Endometrium (tissue), 2 donors: ENCODE data around the gene LINC00237.

Source experiments
- FAIRE-seq: peaks from 2 replicates; lab custom pipeline; 2012; peaks lifted over from hg19 to GRCh38; lab: Jason Lieb, UNC
- donor health status: control.
- donor health status: control.

Gene LINC00237

DNA sequence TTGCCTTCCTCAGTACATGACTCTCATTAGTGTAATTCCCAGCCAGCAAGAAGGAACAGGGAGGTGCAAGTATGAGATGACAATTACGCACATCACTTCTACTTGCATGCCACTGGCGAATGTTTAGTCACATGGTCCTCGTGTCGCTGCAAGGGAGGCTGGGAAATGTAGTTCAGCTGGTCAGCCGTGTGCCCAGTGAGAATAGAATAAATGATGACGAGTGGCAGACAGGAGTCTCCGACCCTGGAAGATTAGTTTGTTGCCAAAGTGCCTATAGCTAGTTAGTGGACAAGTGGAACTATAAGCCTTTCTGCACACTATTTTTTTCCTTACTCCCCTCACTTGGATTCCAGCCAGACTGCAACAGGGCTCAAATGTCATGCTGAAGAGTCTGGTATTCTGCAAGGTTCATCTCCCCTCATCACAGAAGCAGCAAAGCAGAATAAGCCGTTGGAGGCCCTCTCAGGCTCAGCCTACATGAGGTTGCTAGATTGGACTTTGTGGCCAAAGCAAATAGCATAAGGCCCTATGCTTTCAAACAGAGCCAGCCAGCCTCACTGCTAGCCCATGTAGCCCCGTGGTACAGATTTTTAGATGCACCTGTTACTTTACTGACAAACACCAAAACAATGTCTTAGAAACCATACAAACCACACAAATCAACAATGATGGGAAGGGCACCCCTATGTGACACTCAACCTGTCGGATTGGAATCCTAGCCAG is 9.7 kb downstream of the LINC00237 start:
- no peak for FAIRE-seq

DNA sequence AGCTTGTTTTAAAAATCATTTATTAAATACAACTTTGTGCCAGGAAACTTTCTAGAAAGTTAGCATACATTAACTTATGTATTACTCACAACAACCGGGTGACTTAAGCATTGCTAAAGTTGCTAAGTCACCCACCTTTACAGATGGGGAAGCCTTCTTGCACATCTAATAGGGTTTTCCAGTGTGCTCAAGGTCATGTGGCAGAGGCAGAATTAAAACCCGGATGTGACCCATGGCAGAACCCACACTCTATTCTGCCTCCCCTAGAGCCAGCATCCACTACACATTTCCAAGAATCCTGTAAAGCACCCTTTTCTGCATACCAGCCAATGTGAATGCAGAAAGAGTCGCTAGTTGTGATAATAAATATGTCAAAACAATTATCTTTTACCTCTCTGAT is 13.4 kb downstream of the LINC00237 start:
- FAIRE-seq = no peak

DNA sequence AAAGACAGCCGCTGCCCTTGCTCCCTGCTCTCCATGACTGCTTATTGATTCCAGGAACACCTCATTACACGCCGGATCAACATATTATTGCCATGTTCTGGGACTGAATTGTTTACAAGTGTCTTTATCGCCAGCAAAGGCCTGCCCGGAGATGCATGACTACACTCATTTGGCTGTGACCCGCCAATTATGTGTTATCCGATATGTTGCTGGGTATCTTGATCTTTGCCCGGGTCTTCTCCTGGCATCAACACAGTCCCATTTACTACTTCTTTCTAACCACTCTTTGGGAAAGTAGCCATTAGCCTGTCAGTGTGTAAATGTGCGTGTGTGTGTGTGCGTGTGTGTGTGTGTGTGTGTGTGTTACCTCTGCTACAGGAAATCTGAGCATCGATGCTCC is 15.4 kb downstream of the LINC00237 start:
- FAIRE-seq = no peak

DNA sequence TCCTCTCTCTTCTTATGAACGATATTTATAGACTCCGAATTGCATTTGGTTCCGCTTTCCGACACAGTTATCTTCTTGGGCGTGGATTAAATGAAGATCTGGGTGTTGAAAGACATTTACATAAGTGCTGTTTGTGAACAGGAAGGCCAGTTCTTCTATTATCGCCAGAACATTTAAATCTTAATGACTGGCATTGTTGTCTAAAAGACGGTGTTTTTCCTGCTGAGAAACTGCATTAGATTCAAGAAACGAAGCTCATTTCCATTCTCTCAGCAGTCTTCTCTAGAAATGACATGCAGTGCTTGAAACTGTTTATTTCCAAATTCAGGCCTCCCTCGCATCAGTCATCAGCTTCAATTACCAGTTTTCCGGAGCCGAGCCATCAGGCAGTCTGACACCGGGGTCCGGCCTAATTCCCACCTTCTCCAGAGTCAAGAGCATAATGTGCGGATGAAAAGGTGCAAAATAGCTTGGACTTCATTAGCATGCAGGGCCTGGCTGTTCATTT is 16.0 kb downstream of the LINC00237 start:
- no peak for FAIRE-seq

DNA sequence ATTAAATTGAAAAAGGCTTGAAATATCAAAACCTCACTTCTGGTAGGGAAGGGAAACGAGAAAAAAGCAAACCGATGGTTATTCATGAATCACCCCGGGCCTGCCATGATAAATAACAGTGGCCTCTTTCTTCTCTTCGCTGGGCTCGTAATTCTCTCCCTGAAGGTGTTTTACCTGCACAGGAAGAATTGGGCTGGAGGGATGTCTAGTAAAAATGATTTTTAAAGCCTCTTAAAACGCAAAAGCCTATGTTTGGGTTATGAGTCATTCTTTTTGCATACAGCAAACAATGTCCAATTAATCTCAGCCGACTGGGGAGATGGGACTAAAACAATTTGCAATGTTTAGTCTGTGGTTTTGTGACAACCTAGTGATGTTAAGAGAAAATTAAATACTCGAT is 16.8 kb downstream of the LINC00237 start:
- FAIRE-seq = no peak

DNA sequence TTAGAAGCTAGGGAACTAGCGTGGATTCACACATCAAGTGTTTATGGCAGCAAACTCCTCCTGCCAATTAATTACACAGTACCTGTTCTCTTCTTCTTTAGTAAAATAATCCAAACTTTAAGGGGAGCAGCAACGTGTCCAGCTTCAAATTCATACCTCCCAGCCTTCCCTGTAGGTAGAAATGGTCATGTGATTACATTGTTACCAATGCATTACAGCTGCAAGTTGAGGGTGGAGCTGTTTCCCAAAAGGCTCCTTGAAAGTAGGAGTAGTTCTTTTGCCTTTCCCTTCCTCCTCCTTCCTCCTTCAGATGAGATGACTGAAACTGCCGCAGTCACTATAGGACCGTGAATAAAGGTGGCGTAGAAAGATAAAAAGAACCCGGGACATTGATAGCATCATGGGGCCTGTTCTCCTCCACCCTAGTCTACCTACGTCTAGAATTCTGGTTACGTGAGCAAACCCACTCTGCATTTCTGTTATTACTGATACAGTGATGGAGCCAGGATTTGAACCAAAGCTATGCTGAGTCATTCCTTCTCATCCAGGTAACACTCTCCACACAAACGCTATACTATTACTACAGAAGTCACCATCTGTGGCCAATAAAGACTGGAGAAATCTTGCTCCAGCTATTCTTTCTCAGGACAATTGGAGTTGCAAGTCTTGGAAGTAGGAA is 18.2 kb downstream of the LINC00237 start:
- FAIRE-seq = no peak

DNA sequence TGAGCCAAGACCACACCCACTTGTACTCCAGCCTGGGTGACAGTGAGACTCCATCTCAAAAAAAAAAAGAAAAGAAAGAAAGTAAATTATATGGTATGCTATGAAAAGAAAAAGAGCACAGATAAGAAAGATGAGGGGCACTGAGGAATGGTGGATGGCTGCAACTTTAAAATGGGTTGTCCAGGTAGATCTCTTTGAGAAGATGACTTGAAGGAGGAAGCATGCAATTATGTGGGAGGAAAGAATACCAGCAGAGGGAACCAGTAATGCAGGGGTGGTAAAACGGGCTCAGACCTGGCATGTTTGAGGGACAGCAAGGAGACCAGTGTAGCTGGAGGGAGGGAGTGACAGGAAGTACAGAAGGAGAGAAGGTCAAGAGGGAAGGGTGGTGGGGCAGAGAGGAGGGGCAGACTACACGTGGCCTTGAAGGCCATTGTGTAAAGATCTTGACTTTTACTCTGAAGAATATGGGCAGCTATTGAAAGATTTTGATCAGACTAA is 22.3 kb downstream of the LINC00237 start:
- FAIRE-seq = no peak

DNA sequence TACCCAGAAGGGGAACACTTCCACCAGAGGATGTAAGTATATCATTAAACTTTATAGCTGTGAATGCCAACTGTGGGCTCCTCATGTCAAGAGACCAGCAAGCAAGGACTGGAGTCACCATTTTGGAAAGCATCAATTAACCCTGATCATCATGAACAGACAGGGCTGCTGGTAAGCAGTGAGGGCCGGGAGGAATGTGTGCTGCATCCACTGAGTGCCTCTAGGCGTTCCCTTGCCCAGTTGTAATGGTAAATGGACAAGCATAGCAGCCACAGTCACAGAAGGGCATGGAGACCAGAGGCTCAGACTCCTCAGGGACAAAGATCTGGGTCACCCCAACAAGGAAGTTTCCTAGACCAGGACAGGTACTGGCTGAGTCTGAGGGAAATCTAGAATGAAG is 23.6 kb downstream of the LINC00237 start:
- FAIRE-seq = no peak

DNA sequence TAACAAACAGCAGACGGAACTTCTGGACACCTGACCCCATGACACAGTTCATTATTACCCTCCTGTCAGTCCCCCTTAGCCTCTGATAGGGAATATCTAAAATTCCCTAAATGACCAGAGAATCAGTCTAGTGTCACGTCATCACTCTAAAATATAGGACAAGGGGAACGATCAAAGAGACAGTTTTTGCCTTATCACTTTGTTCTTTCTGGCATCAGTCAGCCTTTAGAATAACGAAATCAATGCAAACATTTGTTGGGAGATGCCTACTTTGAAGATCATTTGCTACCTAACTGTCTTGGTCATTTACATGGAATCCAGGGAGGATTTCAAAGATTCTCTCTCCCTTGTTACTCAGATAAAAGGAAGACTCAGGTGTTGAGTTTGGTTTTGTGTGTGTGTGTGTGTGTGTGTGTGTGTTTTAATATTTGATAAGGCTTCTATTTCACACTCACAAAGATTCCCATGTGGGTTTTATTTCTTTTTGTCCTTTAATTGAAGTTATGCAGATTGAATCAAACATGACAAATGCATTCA is 28.3 kb downstream of the LINC00237 start:
- FAIRE-seq = no peak

DNA sequence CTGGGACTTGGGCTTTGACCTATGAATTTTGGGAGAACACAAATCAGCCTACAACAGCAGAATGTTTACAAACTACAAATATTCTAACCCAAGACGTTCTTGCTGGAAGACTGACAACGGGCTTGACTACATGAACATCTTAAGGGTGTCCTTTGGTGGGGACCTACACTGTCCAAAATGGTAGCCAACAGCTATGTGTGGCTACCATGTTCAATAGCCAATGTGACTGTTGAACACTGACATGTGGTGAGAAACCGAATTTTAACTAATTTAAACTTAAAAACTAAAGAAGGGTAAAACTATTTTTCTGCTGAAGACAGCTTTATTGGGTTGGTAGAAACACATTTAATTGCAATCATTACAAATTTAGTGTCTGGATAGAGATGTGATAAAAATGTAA is 30.1 kb downstream of the LINC00237 start:
- FAIRE-seq = no peak

DNA sequence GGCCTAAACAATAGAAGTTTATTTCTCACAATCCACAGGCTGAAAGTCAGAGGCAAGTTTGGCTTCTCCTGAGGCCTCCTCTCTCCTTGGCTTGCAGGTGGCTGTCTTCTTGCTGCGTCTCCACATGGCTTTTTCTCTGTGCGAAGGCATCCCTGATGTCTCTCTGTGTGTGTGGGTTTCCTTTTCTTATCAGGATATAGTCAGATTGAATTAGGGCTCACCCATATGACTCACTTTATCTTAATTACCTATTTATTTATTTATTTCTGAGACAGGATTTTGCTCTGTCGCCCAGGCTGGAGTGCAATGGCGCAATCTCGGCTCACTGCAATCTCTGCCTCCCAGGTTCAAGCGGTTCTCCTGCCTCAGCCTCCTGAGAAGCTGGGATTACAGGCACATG is 30.7 kb downstream of the LINC00237 start:
- FAIRE-seq = no peak

DNA sequence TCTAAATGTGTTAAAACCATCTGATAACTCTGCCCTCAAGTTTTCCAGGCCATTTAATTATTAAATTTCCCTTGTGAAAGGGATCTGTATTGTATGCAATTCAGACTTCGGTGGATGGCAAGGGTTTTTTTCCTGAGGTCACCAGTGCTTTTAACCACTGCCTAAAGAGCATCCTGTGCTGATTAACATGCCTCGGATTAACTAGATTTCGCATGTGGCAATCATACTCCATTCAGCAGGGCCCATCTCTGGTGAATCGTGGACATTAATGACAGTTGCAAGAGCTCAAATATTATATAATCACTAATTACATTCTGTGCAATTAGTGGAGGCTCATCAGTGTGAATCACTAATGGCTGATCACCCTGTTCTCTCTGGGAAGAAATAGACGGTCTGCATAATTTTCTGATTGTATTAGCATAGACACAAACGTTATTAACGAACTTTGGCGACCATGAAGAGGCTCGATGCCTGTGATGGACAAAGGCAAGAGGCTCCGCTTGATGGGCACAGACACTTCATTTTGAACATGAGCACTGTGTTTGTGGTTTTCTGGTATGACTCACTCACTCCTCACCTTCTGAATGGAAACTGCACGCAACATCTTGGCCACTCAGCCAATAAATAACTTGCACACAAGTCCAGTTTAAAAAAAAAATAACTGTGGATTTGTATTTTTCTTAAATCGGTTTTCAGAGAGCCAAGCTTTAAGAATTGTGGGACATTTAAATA is 31.4 kb downstream of the LINC00237 start:
- FAIRE-seq = no peak

DNA sequence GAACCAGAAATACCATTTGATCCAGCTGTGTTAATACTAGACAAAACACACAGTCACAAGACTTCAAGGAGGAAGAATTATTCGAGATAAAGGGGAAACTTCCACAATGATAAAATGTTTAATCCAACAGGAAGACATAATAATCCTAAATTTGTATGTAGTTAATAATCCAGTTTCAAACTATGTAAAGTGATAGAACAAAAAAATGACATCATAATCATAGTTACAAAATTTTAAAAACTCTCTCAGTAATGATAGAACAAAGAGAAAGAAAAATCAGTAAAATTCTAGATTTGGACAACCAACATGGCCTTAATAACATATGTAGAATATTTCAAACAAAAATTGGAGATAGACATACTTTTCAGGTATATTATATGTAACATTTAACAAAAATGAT is 38.9 kb downstream of the LINC00237 start:
- peak; percentile 67 for FAIRE-seq

DNA sequence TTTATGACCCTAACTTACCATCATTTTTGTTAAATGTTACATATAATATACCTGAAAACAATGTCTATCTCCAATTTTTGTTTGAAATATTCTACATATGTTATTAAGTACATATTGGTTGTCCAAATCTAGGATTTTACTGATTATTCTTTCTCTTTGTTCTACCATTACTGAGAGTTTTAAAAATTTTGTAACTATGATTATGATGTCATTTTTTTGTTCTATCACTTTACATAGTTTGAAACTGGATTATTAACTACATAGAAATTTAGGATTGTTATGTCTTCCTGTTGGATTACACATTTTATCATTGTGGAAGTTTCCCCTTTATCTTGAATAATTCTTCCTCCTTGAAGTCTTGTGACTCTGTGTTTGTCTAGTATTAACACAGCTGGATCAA is 41.2 kb downstream of the LINC00237 start:
- peak; percentile 75 for FAIRE-seq

DNA sequence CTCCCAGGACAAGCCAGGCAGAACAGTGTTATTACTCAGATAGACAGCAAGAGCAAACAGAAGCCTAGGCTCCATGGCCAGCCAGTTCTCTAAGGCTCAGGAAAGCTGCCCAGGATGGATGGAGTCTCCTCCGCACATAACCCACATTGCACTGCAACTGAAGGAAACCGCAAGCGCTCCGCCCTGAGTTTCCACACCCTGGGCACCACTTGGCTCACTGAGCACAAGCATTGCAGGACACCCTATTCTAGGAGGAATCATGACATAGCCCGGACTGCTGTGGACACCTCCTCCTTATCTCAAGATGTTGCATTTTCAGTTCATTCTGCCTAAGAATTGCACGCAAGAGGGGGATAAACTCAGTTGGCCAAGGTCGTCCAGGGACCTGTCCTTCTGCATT is 42.9 kb downstream of the LINC00237 start:
- FAIRE-seq = no peak

DNA sequence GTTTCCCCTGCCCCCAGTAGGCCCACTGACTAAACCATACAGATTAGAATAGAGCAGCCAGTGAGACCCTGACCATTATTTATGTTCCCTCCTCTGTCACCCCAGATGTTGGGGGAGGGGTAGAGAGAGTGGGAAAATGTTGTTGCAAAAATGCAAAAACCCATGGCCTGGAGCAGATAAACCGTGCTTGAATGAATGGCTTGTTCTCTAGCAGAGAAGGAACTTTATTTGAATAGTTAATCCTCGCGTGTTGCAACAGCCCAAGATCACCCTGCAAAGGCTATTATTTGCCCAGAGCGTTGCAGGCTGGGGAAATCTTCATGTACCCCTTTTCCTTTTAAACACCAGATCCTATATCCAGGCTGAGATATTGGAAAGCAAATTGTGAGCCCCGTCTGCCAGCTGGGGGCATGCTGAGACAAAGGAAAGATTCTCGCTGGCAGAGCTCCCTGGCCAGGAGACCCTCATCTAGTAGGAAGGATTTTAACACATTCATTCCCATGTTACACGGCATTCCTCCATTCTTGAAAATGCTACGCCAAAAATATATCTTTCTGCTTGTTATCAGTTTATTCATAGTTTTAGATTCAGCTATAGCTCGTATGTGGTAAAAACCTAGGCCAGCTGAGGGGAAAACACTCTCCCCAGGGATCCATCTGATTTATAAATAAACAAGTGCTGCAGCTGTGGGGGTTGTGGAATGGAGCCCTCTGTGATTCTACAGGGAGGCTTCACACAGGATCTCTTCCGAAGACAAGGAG is 53.0 kb downstream of the LINC00237 start:
- FAIRE-seq = no peak

DNA sequence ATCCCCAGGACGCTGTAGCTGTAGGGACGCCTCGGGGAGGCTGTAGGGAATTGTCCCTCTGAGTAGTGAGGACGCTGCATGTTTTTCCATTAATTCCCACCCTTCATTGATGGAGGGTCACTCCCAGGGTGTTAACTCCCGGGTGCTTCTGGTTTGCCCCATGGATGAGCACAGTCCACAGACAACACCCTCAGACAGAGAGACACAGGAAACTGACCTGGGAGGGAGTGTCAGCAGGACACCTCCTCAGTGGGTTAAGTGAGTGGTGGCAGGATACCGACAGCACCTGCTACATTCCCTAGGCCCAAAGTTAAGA is 53.5 kb downstream of the LINC00237 start:
- FAIRE-seq = no peak

DNA sequence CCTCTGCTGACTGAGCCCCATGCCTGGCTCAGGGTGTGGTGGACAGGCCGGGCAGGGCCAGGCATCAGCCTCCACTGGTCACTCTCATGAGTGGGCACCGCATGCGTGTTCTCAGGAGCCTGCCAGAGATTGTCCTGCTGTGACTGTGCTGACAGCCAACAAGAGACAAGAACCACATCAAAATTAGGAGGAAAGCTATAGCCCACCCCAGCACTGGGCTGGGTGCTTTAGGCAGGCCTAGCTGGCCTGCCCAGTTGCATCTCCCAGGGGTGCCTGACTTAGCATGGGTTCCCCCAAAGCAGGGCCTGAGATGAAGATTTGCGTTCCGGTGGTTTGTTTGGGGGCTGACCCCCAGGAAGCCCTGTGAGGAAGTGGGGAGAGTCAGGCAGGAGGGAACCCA is 53.9 kb downstream of the LINC00237 start:
- no peak for FAIRE-seq

DNA sequence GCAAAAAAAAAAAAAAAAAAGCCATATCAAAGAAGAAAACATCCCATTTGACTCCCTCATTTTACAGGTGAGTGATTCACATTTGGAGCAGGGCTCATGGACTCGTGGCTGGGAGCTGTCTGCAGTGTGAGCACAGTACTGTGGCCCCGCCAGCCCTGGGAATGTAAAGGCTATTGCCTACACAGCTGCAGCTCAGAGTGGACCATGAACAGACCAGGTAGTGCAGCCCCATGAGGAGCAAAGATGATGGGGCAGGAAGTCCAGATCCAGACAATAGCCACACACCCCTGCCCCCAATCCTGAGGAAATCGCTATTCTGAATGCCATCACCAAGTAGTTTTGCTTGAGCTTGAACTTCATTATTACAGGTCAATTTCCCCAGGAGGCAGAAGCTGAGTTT is 55.4 kb downstream of the LINC00237 start:
- no peak for FAIRE-seq

DNA sequence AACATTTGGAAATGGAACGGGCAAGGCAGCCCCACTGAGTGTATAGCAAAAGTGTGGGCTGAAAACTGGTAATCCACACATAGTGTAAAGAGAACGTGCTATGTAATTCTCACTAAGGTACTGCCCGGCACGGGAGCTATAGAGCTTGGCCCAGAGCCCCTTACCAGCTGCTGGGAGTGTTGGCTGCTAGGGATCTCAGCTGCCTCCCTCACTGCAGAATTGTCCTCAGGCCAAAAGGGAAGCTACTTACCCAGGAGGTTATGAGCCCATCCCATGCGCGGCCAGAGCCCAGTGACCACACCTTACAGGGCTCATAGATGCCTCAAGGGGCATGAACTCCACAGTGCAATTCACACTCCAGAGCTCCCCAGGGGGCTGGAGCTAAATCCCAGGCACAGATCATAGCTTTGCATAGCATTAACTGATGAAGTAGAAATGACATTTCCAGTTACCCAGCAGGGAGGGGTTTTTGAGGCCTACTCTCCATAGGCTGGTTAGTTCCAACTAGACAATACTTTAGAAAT is 56.8 kb downstream of the LINC00237 start:
- FAIRE-seq = no peak

DNA sequence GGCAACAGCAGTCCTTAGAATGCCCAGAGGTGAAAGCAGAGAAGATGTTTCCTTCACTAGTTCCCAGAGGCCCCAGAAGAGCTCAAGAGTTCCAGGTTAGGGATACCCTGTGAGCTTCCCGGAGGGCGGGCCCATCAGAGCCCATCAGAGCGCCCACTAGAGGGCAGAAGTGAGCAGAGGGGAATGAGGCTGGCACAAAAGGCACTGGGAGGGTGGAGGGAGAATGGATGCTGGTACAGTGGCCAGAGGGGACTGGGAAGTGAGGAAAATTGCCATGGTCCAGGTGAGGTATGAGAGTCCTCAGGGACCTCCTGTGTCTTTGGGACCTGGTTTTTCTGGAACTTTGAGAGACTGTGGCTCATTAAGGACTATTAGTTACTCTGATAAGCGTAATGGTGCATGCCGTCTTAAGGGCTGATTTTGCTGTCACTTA is 57.3 kb downstream of the LINC00237 start:
- no peak for FAIRE-seq

DNA sequence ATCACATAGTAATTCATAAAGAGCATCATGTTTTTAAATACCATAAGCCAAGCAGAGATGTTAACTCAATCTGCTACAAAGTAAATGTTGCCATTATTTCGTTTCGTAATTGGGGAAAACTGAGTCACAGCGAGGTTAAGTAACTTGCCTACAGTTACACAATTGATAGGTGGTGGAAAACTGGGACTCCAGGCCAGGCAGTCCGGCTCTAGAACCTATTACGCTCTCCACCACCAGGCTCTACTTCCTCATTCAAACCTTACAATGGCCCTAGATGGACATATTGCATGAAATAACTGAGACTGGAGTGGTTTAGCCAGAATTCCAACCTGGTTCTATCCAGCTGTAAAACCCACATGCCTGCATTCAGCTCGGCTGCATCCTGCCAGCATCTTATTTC is 58.2 kb downstream of the LINC00237 start:
- FAIRE-seq = no peak
